ENCODE data around the gene ZNF462.

ZNF462 gene

DNA sequence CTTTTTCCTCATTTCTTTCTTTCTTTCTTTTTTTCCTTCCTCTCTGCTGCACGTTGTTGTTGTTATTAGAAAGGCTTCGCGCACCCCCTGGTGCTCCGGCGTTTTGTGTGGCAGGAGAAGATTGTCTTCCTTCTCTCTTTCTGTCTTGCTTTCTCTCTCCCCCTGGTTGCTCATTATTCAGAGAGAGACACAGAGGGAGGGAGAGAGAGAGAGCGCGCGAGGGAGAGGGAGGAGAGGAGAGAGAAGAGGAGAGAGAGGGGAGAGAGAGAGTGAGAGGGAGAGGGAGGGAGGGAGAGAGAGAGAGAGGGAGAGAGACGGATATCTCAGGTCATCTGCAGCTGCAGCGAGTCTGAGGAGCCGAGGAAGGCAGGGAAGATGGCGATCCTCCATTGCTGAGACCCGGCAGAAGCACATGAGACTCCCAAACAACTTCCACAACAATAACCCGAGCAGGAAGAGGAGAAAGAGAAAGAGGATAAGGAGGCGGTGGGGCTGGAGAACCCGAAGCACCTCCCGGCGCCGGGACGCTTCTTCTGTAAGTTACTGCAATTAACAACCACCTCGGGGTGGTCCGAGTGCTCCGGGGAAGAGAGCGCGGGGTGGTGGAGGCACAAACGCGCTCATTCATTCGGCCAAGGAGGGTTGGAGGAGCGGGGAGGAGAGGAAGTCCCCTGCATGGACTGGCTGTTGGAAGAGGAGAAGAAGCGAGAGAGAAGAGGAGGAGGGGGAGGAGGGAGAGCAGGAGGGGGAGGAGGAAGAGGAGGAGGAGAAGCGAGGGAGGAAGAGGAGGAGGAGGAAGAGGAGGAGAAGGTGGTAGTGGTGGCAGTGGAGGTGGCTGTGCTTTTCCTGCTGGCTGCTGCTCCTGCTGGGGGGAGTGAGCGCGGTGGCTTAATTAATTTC, at the start of gene ZNF462:
Gene ZNF462 (plus strand): TSS at position 346 of the 900 bp plus-strand sequence. CDS start 60,218 bp downstream, outside the sequence.
- ChIA-PET CTCF (no interaction called here), POLR2A (interaction anchor here (0.9 to 3.4 kb wide), 7 partner anchors 15 to 279 kb away, joined by 3 to 16 read pairs (median 5); no protein-coding TSS in a partner anchor)
- no peak for TF ChIP-seq LEF1 (IDR thresholded peaks at IDR 0.05; ENCODE audit: borderline replicate concordance)
- TF ChIP-seq SP1 (IDR thresholded peaks at IDR 0.05): no peak
- no peak for TF ChIP-seq TARDBP (IDR thresholded peaks at IDR 0.05)
- no peak for TF ChIP-seq FOXM1 (IDR thresholded peaks at IDR 0.05; ENCODE audit: borderline replicate concordance)
- no peak for TF ChIP-seq NFRKB (IDR thresholded peaks at IDR 0.05)
- TF ChIP-seq L3MBTL2 (conservative IDR thresholded peaks at IDR 0.05): no peak
- no peak for TF ChIP-seq ZNF384 (IDR thresholded peaks at IDR 0.05)
- no peak for TF ChIP-seq FOXK2 (IDR thresholded peaks at IDR 0.05)
- TF ChIP-seq ARNT (IDR thresholded peaks at IDR 0.05): no peak
- TF ChIP-seq CTBP1 (IDR thresholded peaks at IDR 0.05; ENCODE audit: borderline replicate concordance): no peak
- peak; percentile 22 for DNase-seq (ENCODE audit: extremely low spot score)

GRCh38 chr9:106816524-106816923, 46.4 kb upstream of the ZNF462 start:
- POLR2A ChIA-PET: no interaction called here
- CTCF ChIA-PET: no interaction called here
- no peak for DNase-seq (ENCODE audit: extremely low spot score)
- TF ChIP-seq FOXM1 (IDR thresholded peaks at IDR 0.05; ENCODE audit: borderline replicate concordance) (no peak), NFRKB (IDR thresholded peaks at IDR 0.05) (no peak), HDGF (IDR thresholded peaks at IDR 0.05; ENCODE audit: borderline replicate concordance) (no peak), FOXA1 (IDR thresholded peaks at IDR 0.05) (no peak), ELF4 (IDR thresholded peaks at IDR 0.05) (no peak)
- TF ChIP-seq, protein P1, sequence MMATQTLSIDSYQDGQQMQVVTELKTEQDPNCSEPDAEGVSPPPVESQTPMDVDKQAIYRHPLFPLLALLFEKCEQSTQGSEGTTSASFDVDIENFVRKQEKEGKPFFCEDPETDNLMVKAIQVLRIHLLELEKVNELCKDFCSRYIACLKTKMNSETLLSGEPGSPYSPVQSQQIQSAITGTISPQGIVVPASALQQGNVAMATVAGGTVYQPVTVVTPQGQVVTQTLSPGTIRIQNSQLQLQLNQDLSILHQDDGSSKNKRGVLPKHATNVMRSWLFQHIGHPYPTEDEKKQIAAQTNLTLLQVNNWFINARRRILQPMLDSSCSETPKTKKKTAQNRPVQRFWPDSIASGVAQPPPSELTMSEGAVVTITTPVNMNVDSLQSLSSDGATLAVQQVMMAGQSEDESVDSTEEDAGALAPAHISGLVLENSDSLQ (IDR thresholded peaks at IDR 0.05): no peak

GRCh38 chr9:106818034-106818433, 44.9 kb upstream of the ZNF462 start:
- no peak for DNase-seq (ENCODE audit: extremely low spot score)
- TF ChIP-seq SP1 (IDR thresholded peaks at IDR 0.05) (no peak), NFRKB (IDR thresholded peaks at IDR 0.05) (no peak), CTBP1 (IDR thresholded peaks at IDR 0.05; ENCODE audit: borderline replicate concordance) (no peak), L3MBTL2 (conservative IDR thresholded peaks at IDR 0.05) (no peak), HDGF (IDR thresholded peaks at IDR 0.05; ENCODE audit: borderline replicate concordance) (no peak)
- CTCF ChIA-PET: no interaction called here
- POLR2A ChIA-PET: no interaction called here

DNA sequence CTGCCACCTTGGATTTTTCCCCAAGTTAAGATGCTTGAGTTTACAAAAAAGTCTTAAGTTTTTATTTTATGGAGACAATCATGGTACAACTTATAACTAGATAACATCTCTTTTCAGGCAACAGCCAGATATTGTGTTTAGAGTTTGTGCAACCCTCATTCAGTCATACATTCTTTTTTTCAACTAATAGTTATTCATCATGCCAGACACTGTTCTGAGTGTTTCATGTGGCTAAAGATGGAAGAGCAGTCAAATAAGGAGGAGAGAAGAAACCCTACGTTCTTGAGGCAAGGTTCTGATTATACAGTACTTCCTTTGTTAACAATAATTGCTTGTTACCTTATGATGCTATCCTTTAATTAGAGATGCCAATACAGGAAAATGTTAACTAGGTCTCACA, 42.1 kb upstream of the ZNF462 start:
- TF ChIP-seq L3MBTL2 (conservative IDR thresholded peaks at IDR 0.05): no peak
- no peak for TF ChIP-seq CTBP1 (IDR thresholded peaks at IDR 0.05; ENCODE audit: borderline replicate concordance)
- TF ChIP-seq, protein P1 (IDR thresholded peaks at IDR 0.05): no peak
- TF ChIP-seq ELF4 (IDR thresholded peaks at IDR 0.05): no peak
- ChIA-PET CTCF (no interaction called here), POLR2A (no interaction called here)
- no peak for DNase-seq (ENCODE audit: extremely low spot score)

- DNase-seq (ENCODE audit: extremely low spot score): no peak
- ChIA-PET POLR2A (no interaction called here), CTCF (interaction anchor here (0.6 kb wide), 1 partner anchor 174 kb away, joined by 4 read pairs; no protein-coding TSS in a partner anchor)
- TF ChIP-seq TARDBP (IDR thresholded peaks at IDR 0.05) (no peak), ZNF384 (IDR thresholded peaks at IDR 0.05) (no peak), NFRKB (IDR thresholded peaks at IDR 0.05) (no peak), ELF4 (IDR thresholded peaks at IDR 0.05) (no peak), CTBP1 (IDR thresholded peaks at IDR 0.05; ENCODE audit: borderline replicate concordance) (no peak), LEF1 (IDR thresholded peaks at IDR 0.05; ENCODE audit: borderline replicate concordance) (no peak), FOXM1 (IDR thresholded peaks at IDR 0.05; ENCODE audit: borderline replicate concordance) (no peak), FOXK2 (IDR thresholded peaks at IDR 0.05) (no peak), L3MBTL2 (conservative IDR thresholded peaks at IDR 0.05) (no peak), HDGF (IDR thresholded peaks at IDR 0.05; ENCODE audit: borderline replicate concordance) (no peak), SP1 (IDR thresholded peaks at IDR 0.05) (no peak), BHLHE40 (IDR thresholded peaks at IDR 0.05; ENCODE audit: borderline replicate concordance) (no peak), ARNT (IDR thresholded peaks at IDR 0.05) (no peak), FOXA1 (IDR thresholded peaks at IDR 0.05) (no peak), SUZ12 (IDR thresholded peaks at IDR 0.05) (no peak)
- TF ChIP-seq, protein P1 (IDR thresholded peaks at IDR 0.05): no peak
Measured at GRCh38 chr9:106828070-106828469, 34.9 kb upstream of the ZNF462 start.

- TF ChIP-seq SP1 (IDR thresholded peaks at IDR 0.05): no peak
- TF ChIP-seq NFRKB (IDR thresholded peaks at IDR 0.05): no peak
- no peak for TF ChIP-seq TARDBP (IDR thresholded peaks at IDR 0.05)
- no peak for TF ChIP-seq FOXM1 (IDR thresholded peaks at IDR 0.05; ENCODE audit: borderline replicate concordance)
- TF ChIP-seq ELF4 (IDR thresholded peaks at IDR 0.05): no peak
- TF ChIP-seq HDGF (IDR thresholded peaks at IDR 0.05; ENCODE audit: borderline replicate concordance): no peak
- TF ChIP-seq SUZ12 (IDR thresholded peaks at IDR 0.05): no peak
- no peak for TF ChIP-seq FOXK2 (IDR thresholded peaks at IDR 0.05)
- TF ChIP-seq L3MBTL2 (conservative IDR thresholded peaks at IDR 0.05): no peak
- TF ChIP-seq LEF1 (IDR thresholded peaks at IDR 0.05; ENCODE audit: borderline replicate concordance): no peak
- TF ChIP-seq ARNT (IDR thresholded peaks at IDR 0.05): no peak
- TF ChIP-seq ZNF384 (IDR thresholded peaks at IDR 0.05): no peak
- TF ChIP-seq CTBP1 (IDR thresholded peaks at IDR 0.05; ENCODE audit: borderline replicate concordance): no peak
- no peak for TF ChIP-seq FOXA1 (IDR thresholded peaks at IDR 0.05)
- TF ChIP-seq, protein P1 (IDR thresholded peaks at IDR 0.05): no peak
- TF ChIP-seq BHLHE40 (IDR thresholded peaks at IDR 0.05; ENCODE audit: borderline replicate concordance): no peak
Measured at GRCh38 chr9:106828965-106829364, 34.0 kb upstream of the ZNF462 start.

More at GRCh38 chr9:106828965-106829364, 34.0 kb upstream of the ZNF462 start:
- ChIA-PET POLR2A (no interaction called here), CTCF (interaction anchor here (0.6 kb wide), 1 partner anchor 777 kb away, joined by 3 read pairs; no protein-coding TSS in a partner anchor)
- DNase-seq (ENCODE audit: extremely low spot score): no peak
